Upper lobe of left lung (tissue), 6 donors: ENCODE results near the gene UBE2I. TPM values are rescaled to one million over a fixed set of nuclear protein-coding genes. Genes with fewer than 3 reads are reported as not detected.

Source experiments
- ATAC-seq, 2 donors: fragments of 200-7000 bp; cut with Tn5 transposase; one replicate each; pipeline ENCODE4 v1.9.1; 2022; ENCODE audit warnings: mild to moderate bottlenecking in 2 of 2, moderate library complexity in 2 of 2; ENCODE audit not compliant: low FRiP score in 2 of 2
- DNase-seq, 2 donors: peaks; one replicate each; pipeline ENCODE4 v3.0.0-alpha.2; 2019 to 2020
- H3K27ac ChIP-seq, 4 donors: fragments of 200-600 bp; sonication (generic); one replicate each; pipeline ENCODE4 v1.5.1; 2016 to 2019
- H3K27me3 ChIP-seq, 4 donors: fragments of 200-600 bp; sonication (generic); one replicate each; pipeline ENCODE4 v1.5.1; 2017 to 2019
- H3K36me3 ChIP-seq, 4 donors: fragments of 200-600 bp; sonication (generic); one replicate each; pipeline ENCODE4 v1.5.1; 2016 to 2019
- H3K4me1 ChIP-seq, 4 donors: fragments of 200-600 bp; sonication (generic); one replicate each; pipeline ENCODE4 v1.5.1; 2018 to 2019
- H3K4me3 ChIP-seq, 4 donors: fragments of 200-600 bp; sonication (generic); one replicate each; pipeline ENCODE4 v1.5.1; 2017 to 2019; ENCODE audit warnings: mild to moderate bottlenecking in 2 of 4, moderate library complexity in 1 of 4
- H3K9me3 ChIP-seq, 4 donors: fragments of 200-600 bp; sonication (generic); one replicate each; pipeline ENCODE4 v1.5.1; 2018 to 2019
- EP300 ChIP-seq, 4 donors: sonication (generic); formaldehyde crosslinking; IDR thresholded peaks; one replicate each; pipeline ENCODE4 v1.5.1; 2017; ENCODE audit warnings: antibody characterized with exemption in 4 of 4, control low read depth in 2 of 4
- POLR2A ChIP-seq, 4 donors: fragments of 450-650 bp; IDR thresholded peaks; one replicate each; pipeline ENCODE4 v1.5.1; 2016 to 2017; ENCODE audit warnings: antibody characterized with exemption in 4 of 4, mild to moderate bottlenecking in 2 of 4
- POLR2AphosphoS5 ChIP-seq, 2 donors: sonication (generic); formaldehyde crosslinking; IDR thresholded peaks; one replicate each; pipeline ENCODE4 v1.5.1; 2017; ENCODE audit warnings: antibody characterized with exemption in 2 of 2
- WGBS, 2 donors: methylation state at CpG; one replicate each; pipeline ENCODE4 v1.1.5; 2017 to 2018; 5-methylcytosine and 5-hydroxymethylcytosine counted together
- total RNA-seq, 6 donors: library from RNA; depleted of rRNA in 4 of 6; stranded (reverse); fragments of >200 nt in 4 of 6; gene quantifications; one replicate each; pipeline versions ENCODE4 v1.1.0 to v1.2.1, GENCODE V29; 2016 to 2021
- TF ChIP-seq, protein P1 (sequence below), 6 experiments: fragments of 450-650 bp in 4 of 6; fragments of 200-600 bp in 2 of 6; sonication (generic) in 2 of 6; IDR thresholded peaks; one replicate each; pipeline ENCODE4 v1.5.1; 2016 to 2019; ENCODE audit warnings: antibody characterized with exemption in 6 of 6
- donor health status: DM: no; HTN: no; CAD: no; lungs with moderate emphysema.
- donor health status: DM: no; HTN: yes; CAD: no; lungs with severe emphysema.

Gene UBE2I
- total RNA-seq, 6 donors from 2014 or later, result 51.4 to 113 (median 92.0) TPM

DNA sequence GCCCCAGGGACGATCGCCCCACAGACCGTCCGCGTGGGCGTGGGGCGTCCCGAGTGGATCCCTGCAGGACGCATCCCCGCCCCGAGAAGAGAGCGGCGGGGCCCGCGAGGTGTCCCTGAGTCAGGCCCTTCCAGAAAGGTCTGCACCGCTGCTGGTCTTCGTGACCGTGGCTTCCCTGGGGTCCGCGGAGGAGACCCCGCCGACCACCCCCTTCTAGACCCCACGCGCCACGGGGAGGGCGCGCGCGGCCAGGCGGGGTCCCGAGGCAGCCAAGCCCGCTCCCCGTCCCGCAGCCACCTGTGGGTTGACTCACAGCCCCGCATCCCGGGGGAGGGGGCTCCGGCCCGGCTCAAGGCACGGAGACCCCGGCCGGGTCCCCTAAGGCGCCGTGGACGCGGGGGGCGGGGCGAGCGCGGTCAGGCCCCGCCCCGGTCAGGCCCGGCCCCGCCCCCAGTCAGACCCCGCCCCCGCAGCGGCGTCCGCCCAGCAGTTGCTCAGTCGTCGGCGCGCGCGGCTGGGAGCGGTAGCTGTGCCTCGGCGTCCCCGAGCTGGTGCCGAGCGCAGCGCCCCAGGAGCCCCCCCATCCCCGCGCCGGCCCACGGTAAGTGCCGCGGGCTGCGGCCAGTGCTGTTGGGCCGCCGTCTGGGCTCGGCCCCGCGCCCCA is 23.8 kb downstream of the UBE2I start, which contains the start of gene BAIAP3:
Gene BAIAP3, plus strand, starts transcription at position 497 of the 664 bp plus-strand sequence. CDS start 4,905 bp downstream, outside the sequence.
- WGBS, 2 donors, result 0% methylated on average over 26 of the region's 83 CpGs; no CpG with 5 or more reads in 1 of the 2 donors
- H3K27ac ChIP-seq, result peak within 1 kb of the TSS; percentile 45 to 74 (median 62)
- peaks cover 0 to 44% (median 26%) of the 10 kb centered on the region in 4 donors for H3K27me3 ChIP-seq
- H3K4me3 ChIP-seq, result peak within 1 kb of the TSS; percentile 49 to 64 (median 59)
- H3K4me1 ChIP-seq, result peaks cover 28 to 46% (median 39%) of the 10 kb centered on the region in 4 donors
- H3K9me3 ChIP-seq, result peaks cover 0 to 6% (median 4%) of the 10 kb centered on the region in 4 donors
- no peaks in the 10 kb centered on the region for H3K36me3 ChIP-seq
- DNase-seq (peak; percentile 55 to 93), ATAC-seq (peak in 1 of 2 donors; percentile 78)
- TF ChIP-seq, protein P1, sequence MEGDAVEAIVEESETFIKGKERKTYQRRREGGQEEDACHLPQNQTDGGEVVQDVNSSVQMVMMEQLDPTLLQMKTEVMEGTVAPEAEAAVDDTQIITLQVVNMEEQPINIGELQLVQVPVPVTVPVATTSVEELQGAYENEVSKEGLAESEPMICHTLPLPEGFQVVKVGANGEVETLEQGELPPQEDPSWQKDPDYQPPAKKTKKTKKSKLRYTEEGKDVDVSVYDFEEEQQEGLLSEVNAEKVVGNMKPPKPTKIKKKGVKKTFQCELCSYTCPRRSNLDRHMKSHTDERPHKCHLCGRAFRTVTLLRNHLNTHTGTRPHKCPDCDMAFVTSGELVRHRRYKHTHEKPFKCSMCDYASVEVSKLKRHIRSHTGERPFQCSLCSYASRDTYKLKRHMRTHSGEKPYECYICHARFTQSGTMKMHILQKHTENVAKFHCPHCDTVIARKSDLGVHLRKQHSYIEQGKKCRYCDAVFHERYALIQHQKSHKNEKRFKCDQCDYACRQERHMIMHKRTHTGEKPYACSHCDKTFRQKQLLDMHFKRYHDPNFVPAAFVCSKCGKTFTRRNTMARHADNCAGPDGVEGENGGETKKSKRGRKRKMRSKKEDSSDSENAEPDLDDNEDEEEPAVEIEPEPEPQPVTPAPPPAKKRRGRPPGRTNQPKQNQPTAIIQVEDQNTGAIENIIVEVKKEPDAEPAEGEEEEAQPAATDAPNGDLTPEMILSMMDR (IDR thresholded peaks at IDR 0.05), result no peak
- TF ChIP-seq POLR2A (IDR thresholded peaks at IDR 0.05) (peak in 1 of 4 donors; percentile 35), POLR2AphosphoS5 (IDR thresholded peaks at IDR 0.05) (peak in 1 of 2 donors; percentile 33)

DNA sequence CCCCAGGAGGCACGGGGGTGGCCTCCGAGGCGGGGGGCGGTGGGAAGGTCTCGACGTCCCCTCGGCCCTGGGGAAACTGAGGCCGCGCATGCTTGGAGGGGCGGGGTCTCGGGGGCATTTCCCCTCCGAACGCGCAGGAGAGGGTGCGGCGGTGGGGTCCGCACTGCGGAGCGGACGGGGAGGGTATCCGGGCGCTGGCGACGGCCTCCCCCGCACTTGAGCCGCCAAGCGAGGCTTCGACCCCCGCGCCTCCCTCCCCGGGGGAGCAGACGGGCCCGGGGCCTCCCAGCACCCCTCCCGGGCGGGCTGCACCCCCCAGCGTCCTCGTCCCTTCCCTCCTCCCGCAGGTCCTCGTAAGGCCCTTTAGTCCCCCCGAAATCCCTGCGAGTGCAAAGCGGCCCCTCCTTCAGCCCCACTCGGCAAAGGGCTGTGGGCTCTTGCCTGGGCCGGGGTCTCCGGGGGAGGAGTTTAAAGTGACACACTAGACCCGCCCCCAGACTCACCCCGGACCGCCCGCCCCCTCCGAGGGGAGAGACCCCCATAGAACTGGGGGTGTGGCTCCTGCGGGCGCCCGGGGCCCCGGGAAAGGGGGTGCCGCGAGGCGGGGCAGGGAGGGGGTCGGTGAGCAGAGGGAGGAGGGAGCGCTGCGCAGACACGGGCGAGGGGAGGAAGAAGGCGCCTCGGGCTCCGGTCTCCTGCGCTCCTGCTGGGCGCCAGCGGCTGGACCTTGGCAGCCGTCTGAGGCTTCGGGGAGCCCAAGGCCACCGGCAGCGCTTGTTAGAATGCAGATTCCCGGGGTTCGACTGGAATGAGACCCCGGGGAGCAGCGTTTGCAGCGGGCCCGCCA is 24.6 kb downstream of the UBE2I start:
- DNase-seq, result peak in 1 of 2 donors; percentile 81
- ATAC-seq, result no peak
- Histone ChIP-seq H3K27ac (no peak overlapping the region), H3K36me3 (no peaks in the 10 kb centered on the region), H3K4me3 (peak overlapping the region; percentile 49 to 64 (median 59)), H3K9me3 (peaks cover 0 to 6% (median 4%) of the 10 kb centered on the region in 4 donors), H3K27me3 (peaks cover 0 to 44% (median 26%) of the 10 kb centered on the region in 4 donors), H3K4me1 (peaks cover 28 to 46% (median 39%) of the 10 kb centered on the region in 4 donors)
- 0 to 3% methylated on average over 11 to 31 of the region's 78 CpGs for WGBS, 2 donors
- TF ChIP-seq POLR2A (IDR thresholded peaks at IDR 0.05), result no peak
- no peak for TF ChIP-seq EP300 (IDR thresholded peaks at IDR 0.05)
- no peak for TF ChIP-seq POLR2AphosphoS5 (IDR thresholded peaks at IDR 0.05)
- TF ChIP-seq, protein P1 (IDR thresholded peaks at IDR 0.05), result no peak

DNA sequence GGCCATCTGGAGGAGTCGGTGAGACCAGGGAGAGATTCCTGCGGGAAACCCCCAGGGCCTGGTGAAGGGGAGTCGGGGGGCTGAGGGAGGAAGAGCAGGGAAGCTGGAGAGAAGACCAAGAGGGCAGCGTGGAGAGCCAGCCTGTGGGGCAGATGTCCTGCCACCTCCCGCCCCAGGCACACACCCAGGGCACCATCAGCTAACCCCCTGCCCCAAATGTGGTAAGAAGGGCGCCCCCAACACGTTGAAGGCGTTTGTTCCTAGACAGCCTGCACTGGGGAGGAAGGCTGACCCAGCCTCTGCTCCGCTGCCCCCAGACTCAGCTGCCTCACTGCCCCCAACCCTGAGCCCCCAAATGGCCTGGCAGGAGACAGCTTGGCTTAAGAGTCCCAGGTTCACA is 25.3 kb downstream of the UBE2I start:
- Histone ChIP-seq H3K9me3 (peaks cover 0 to 6% (median 4%) of the 10 kb centered on the region in 4 donors), H3K27ac (no peak overlapping the region), H3K36me3 (no peaks in the 10 kb centered on the region), H3K4me1 (peaks cover 28 to 46% (median 39%) of the 10 kb centered on the region in 4 donors), H3K27me3 (peaks cover 0 to 44% (median 26%) of the 10 kb centered on the region in 4 donors), H3K4me3 (peak overlapping the region in 2 of 4 donors; percentile 49 to 64)
- WGBS, 2 donors, result 46% methylated on average over 6 of the region's 9 CpGs; no CpG with 5 or more reads in 1 of the 2 donors
- no peak for TF ChIP-seq POLR2A (IDR thresholded peaks at IDR 0.05)
- no peak for TF ChIP-seq POLR2AphosphoS5 (IDR thresholded peaks at IDR 0.05)
- TF ChIP-seq EP300 (IDR thresholded peaks at IDR 0.05), result no peak
- TF ChIP-seq, protein P1 (IDR thresholded peaks at IDR 0.05), result no peak
- no peak for DNase-seq
- no peak for ATAC-seq

DNA sequence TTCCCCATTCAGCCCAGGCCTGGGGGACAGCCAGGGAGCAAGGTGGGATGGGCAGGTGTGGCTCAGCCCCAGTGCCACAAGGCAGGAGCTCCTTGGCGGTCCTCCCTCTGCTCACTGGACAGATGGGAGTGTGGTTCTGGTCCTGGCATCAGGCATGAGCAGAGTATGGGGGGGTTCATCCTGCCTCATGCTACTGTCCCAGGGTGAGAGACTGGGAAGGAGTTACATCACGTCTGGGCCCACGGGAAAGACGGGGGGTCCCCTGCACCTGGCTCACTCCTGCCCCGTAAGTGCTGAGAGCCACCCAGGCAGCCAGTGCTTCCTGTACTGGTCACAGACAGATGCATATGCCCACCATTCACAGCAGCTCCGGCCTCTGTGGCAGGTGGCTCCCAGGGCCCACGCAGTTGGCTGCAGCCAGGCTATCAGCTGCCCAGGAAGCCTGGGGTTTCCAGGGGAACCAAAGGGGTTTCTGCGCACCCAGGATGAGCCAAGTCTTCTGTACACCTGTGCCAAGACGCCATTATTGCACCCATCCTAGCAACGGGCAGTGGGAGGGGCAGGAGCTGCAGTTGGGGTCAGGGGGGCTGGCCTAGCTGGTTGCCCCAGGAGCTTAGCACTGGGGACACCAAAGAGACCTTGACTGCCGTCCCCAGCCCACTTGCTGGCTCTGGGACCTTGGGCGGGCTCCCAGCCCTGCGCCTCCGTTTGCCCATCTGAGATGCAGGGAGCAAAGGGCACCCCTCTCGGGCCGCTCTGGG is 26.0 kb downstream of the UBE2I start:
- Histone ChIP-seq H3K4me3 (no peak overlapping the region), H3K27me3 (peaks cover 0 to 44% (median 26%) of the 10 kb centered on the region in 4 donors), H3K9me3 (peaks cover 0 to 4% (median 3%) of the 10 kb centered on the region in 4 donors), H3K27ac (no peak overlapping the region), H3K36me3 (no peaks in the 10 kb centered on the region), H3K4me1 (peaks cover 28 to 46% (median 39%) of the 10 kb centered on the region in 4 donors)
- DNase-seq (peak in 1 of 2 donors; percentile 67), ATAC-seq (no peak)
- no peak for TF ChIP-seq POLR2AphosphoS5 (IDR thresholded peaks at IDR 0.05)
- TF ChIP-seq POLR2A (IDR thresholded peaks at IDR 0.05), result no peak
- TF ChIP-seq, protein P1 (IDR thresholded peaks at IDR 0.05), result no peak
- TF ChIP-seq EP300 (IDR thresholded peaks at IDR 0.05), result no peak
- 48 to 61% methylated on average over 5 to 16 of the region's 16 CpGs for WGBS, 2 donors
